Fibroblast of upper back skin (primary cell): ENCODE measurements around the gene LRP1B.

Experiments
- DNase-seq: peaks from one replicate; pipeline ENCODE4 v3.0.0-alpha.2; 2013

Gene LRP1B

DNA sequence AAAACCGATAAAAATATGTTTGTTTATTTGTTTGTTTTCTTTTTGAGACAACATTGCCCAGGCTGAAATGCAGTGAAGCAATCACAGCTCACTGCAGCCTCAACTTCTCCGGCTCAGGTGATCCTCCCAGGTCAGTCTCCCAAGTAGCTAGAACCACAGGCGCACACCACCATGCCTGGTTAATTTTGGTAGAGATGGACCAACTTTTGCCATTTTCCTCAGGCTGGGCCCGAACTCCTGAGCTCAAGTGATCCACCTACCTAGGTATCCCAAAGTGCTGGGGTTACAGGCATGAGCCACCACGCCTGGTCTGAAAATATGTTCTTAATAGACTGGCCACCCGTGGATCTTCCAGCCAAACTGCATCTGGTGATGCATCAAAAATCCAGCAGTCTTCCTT, 1867.9 kb downstream of the LRP1B start:
- no peak for DNase-seq

DNA sequence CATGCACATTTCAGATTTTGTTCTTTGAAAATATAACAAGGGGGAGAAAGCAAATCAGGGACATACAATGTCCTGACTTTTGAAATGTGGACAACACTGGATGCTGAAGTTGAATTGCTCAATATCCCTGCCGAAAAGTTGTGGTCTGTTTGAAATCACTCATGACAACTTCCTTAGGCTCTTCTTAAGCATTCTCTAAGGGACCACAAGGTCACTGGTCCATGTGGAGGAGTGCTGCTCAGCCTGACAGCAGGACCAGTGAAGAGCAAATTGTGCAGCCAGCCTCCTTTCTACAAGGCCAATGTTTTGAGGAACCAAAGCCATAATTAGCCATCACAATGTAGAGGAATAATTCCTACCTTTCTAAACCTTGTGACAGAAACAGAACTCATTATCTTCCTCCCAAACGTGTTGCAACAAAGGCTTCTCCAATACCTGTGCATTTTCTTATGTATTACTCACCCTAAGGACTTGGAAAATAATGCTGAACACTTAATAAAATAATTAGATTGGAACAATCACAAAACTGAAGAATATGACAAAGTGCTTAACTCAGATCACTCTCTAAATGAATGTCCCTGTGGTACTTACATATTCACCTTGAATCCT, 1873.0 kb downstream of the LRP1B start:
- DNase-seq: no peak

DNA sequence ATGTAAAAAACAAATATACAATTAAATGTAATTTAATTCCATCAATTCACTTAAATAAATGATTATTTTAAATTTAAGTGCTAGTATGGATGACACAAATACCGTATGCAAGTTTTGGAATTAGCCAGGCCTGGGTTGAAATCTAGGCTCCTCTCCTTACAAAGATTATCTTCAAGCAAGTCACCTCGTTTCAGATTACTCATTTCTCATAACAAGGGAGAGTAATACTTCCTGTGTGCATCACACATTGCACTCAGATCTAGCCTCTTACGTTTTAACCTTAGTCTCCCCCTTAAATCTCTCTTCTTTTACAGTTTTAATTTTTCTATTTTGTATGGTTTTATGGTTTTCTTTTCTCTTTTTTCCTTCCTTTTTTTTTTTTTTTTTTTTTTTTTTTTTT, 1874.7 kb downstream of the LRP1B start:
- DNase-seq: peak; percentile 1

DNA sequence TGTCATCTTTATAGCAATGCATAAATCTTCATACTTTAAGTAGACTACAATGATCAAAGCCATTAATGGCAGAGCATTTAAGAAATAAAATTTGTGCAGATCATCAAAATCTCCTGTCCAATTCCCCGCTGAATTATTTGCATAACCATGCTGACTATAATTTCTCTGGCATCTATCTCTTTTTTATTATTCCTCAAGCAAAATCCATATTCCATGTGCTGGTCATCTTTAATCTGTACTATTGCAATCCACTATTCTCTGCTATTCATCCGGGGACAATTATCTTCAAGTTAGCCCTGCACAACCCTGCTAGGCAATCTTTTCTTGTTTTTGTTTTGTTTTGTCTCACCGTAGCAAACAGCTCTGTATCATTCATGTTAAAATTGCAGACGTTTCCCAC, 1881.0 kb downstream of the LRP1B start:
- no peak for DNase-seq

DNA sequence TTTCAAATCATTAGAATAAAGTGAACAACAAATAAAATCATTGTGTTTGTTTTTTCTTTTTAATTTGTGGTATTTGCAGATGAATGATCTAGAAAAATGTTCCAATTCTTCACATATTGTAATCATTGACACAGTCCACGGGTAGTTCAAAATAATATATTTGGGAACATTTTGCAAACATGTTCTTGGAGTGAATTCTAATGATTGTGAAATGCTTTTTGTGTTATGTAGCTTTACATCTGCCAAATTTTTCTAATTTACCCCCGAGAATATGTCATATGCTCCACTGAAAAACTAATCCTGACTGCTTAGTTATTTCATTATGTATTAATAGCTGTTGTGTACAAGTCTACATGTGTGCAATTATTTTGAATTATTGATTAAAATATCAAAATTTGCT, 1882.2 kb downstream of the LRP1B start:
- DNase-seq: no peak

DNA sequence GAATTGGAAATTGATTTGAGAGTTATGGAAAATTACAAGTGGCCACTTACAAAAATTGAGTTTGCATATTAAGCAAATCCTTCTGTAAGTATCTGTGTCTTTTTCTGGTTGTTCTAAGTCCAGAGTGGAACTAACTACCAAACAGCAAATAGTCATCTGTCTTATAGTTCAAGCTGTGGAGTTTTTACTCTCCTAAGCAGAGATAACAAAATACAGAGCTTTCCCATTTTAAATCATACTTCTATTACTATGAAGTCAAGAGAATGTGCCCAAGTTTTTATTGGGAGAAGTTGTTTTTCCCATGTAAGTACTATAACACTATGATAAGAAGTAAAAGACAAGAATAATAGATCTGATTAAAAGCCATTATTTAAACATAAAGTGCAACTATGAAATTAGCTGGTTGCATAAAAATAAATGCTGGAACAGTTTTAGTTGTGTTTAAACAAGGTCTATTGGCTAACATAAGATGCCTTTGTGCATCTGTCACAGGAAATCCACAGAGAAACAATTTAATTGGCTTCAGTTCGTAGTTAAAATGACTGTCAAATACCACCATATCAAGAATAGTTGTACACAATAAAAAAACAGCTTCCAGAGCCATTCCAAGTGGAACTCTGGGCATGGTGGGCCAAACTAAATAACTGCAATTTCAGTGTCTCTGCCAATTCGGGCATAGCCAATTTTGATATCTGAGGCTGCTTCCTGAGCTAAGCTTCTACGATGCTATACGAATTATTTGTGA, 1883.2 kb downstream of the LRP1B start:
- peak; percentile 3 for DNase-seq

DNA sequence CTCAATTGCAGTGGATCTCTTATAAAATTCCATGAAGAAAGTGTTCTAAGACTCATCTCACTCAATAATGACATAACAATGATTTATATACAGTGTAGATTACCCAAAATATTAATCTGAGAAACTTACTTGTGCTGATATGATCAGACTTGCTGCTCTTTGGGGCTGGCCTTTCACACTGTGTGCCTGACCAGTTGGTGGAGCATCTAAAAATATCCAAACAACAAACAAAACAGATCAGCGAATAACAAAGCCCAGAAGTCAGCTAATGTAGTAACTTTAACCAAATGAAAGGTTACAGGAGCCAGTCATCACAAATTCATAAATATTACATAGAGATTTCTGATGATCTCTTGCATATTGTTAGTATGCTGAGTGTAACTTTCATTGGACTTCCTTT, 1883.9 kb downstream of the LRP1B start:
- DNase-seq: no peak

DNA sequence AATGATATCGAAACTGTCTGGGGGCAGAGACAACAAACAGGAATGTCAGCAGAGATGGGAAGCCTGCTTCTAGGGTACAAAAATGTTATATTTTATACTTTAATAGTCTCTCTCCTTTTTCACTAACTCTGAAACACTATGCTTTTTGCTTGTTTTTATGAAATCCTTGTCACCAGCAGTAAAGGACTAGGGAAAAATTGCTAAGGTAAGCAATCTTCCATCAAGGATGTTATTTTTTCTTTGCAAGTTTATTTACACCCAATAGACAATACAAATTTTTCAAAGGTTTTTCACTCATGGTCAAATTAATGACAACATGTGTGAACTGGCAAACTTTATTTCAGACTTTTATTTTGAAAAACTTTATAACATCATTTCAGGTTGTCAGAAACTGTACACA, 1884.8 kb downstream of the LRP1B start:
- DNase-seq: no peak

DNA sequence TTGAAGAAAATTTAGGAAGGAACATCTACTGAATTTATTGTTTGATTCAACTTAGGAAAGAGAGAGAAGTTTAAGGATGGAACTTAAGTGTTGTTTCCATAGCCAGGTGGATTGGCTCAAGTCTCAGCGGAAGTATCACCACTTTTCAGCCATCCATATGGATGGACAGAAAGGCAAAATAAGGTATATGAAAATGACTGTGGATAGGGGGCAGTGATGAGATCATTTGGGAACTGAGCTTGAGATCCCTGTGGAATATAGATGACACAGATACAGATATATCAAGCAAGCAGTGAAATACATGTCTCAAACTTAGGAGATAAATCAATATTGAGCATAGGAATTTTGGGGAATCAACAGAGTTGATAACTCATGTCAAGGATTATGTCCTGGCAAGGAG, 1887.9 kb downstream of the LRP1B start:
- DNase-seq: peak; percentile 0

DNA sequence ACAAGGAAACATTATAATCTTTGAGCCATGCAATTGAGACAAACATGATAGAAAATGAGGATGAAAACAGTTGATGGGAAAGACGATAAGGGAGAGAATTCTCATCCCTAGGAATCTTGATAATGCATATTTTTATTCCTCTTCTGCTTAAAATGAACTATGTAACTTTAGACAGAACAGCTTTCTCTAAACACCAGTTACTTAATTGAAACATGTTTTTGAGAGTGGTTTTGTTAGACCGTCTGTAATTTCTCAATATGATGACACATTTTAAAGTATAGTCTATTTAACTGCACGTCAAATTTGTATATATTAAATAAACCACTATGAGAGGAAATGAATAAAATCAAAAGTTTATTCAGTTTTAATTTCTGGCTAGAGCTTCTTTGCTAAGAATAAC, 1896.7 kb downstream of the LRP1B start:
- DNase-seq: no peak

DNA sequence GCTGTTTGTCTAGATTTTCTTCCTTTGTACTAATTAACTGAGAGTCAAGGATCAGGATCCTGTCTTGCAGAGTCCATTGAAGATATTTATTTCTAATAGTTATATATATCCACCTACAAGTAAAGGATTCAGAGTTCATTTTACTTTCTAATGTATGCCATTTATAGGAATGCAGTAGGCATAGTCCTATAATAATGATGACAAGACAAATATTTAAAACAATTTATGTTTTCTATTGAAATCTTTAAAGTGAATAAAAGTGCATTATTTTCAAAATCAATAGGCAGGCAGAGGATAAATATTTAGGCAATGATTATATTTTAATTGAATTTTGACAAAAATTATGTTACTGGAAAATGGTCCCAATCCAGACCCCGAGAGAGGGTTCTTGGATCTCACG, 1919.9 kb downstream of the LRP1B start:
- no peak for DNase-seq

DNA sequence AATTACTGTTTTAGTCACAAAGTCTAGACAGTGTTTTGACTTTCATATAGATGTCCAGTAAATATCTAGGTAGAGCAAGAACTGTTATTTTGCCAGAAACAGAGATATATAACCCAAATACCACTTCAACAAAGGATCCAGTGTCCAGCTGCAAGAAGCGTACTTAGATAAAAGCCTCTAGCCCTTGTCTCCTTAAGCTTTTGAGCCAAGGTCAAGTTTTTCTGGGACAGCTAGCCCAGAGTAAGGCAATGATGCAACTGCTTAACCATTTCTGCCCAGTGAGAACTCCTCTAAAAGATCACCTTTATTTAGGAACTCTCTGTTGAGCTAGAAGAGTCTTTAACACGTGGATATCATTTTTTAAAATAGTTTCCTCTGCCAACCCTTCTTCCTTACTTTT, 1925.7 kb downstream of the LRP1B start:
- DNase-seq: no peak

DNA sequence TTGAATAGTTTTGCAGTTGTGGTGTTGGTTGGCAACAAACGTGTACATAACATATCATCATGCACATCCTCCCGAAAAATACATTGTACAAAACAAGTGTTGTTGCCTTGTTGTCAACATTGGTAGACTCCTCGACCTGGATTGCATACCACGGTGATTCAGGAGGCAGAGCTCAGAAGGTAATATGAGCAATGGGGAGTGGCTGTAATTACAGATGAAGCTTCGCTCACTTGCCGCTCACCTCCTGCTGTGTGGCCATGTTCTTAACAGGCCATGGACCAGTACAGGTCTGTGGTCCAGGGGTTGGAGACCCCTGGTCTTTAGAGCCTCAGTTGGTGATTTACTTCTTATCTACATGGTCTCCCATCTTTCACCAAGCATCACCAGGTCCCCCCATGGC, 1927.5 kb downstream of the LRP1B start:
- no peak for DNase-seq

DNA sequence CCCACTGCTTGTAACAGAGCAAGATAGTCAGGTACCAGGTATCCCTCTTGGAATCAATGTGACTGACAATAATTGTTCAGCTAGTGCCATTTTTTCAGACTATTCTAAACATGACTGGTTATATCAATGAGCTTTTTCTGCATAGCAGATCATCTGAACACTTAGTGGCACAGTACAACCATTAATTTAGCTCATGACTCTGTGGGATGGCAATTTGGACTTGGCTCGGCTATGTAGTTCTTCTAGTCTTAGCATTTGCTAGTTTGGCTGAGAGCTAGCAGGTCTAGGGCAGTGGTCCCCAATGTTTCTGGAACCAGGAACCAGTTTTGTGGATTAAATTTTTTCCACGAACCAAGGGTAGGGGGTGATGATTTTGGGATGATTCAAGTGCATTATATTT, 1929.2 kb downstream of the LRP1B start:
- DNase-seq: no peak

DNA sequence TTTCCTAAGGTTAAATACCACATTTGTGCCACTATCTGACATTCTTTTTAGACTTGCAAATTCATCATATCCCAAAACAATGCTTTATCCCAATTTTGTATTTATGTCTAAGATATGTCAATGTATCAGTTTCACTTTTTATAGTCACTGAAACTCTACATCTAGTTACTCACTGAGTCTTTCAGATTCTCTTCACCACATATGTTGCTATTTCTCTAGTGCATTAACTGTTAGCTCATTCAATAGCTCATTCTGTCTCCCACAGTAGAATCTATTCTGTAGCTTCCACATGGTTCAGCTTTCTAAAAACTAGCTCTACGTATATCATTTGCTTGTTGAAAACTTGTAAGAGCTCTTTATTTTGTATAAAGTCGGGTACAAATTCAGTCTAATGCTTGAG, 1930.1 kb downstream of the LRP1B start:
- no peak for DNase-seq

DNA sequence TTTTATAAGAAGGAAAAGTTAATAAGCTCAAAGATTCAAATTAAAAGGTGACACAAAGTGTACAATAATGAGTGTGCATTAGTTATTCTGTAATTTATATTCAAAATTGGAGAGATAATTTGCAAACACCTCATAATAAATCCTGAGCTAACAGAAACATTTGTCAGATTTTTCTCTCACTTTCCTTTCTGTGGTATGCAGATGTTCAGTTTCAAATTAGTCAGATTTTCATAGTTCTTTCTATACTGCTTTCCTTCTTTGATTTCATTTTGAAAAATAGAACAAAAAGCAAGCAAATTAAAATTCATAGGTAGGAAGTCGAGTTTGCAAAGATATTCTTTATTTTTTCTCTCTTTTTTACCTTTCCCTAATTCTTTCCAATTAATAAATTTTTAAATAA, 1930.5 kb downstream of the LRP1B start:
- DNase-seq: no peak

DNA sequence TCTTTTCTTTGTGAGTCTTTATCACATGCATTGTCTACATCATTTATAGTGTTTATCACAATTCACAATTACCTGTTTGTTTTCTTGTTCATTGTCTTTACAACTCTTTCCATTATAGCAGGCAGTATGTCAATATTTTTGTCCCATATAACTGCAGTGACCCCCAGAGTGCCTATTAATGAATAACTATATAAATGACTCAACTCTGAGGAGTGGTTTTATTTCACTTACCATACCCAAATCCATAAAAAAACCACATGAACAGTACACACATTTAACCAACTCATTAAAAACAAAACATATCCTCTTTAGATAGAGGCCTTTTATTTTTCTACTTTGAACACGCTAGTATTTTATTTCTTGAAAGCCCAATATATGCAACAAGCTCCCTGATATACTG, 1931.5 kb downstream of the LRP1B start:
- DNase-seq: no peak

DNA sequence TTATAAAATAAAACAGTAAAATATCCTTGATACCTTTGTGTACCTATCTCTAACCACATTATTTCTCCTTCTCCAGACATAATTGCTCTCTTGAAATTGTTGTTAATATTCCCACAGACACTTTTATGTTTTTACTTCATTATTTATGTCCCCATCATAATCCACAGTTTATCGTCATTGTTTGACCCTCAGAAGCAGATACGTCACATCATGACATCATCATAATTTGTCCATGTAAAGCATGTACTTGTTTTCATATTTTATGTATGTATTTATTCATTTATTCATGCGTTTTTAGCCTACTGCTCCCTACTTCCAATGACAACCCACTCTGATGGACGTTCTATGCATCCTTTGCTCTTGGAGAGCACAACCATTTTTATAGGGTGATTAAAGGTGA, 1943.7 kb downstream of the LRP1B start:
- no peak for DNase-seq

DNA sequence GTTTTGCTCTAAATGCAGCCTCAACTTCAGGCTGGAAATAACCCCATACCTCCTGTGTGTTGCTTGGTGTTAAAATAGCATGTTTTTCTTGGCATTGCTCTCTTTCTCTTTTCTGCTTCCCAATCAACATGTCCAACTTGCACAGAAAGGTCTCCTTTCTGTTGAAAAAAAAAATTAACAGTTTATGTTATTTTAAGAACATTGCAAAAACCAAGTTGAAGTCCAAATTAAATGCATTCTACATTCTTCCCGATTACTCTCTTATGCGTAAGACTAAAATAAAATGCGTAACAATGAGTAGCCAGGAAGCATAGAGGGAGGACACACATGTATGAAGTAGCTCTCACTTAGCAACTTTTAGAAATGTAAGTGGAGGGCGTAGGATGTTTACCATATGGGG, 1944.5 kb downstream of the LRP1B start:
- no peak for DNase-seq

DNA sequence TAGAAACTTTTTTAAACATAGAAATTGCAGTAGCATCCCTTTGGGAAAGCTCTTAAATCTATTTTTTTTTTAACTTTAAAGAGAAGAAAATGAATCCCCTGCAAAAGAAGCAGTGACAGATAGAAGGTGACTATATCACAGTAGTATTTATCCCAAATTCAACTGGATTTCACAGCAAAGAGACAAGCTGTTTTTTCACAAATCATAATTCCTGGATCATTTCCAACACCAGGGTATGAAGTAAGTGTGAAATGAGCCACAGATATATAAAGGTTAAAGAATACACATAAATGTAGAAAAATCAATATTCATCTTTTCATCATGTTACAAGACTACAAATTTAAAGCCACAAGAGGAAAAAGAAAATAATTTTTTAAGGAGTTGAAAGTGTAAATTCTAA, 1945.7 kb downstream of the LRP1B start:
- no peak for DNase-seq

DNA sequence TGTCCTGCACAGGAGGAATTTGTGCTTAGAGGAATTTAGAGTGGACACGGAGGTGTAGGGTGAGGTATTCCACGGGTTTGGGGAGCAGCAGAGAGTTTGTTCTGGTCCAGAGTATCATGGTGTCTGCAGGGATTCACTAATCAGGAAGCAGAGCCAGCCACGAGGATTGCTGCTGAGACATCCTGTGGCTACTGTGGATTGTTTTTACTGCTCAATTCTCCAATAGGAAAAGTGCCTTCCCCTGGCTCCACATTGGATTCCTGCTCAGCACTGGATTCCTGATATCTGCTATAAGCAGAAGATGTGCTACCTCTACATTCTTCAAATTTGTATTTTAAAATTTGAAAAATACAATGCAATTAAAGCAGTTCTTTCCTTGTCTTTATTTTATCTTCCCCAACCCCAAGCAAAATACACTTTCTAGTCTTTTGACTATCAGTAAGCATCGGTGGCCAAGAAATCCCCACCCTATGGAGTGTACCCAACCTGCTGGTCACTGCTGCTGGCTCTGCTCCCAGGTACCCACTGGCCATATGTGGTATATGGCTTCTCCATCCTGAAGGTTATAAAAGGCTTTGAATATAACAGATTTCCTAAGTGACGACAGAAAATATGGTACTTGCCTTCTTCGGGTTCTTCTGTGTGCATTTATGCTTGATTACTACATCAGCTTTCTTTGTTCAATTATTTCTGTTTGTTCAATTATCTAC, 1947.6 kb downstream of the LRP1B start:
- no peak for DNase-seq
